ENCODE measurements around the gene CD28.

DNA sequence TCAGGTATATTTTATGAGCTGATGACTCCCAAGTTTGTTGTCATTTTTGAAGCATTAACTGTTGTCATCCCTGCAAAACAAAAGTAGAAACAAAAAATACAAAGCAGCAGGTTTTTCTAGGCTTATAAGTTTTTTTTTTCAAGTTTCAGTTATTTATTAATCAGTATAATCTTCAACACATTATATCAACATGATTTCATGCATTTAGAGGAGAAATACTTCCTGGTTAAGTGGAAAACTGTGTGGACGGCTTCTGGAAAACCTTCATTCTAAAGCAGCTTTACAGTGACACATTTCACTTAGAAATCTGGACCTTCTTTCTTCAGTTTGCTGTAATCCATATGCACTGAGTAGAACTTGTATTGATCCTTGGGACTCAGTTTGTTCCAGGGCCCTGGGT lies 34.6 kb upstream of the CD28 start:
- TF ChIP-seq, protein P1, sequence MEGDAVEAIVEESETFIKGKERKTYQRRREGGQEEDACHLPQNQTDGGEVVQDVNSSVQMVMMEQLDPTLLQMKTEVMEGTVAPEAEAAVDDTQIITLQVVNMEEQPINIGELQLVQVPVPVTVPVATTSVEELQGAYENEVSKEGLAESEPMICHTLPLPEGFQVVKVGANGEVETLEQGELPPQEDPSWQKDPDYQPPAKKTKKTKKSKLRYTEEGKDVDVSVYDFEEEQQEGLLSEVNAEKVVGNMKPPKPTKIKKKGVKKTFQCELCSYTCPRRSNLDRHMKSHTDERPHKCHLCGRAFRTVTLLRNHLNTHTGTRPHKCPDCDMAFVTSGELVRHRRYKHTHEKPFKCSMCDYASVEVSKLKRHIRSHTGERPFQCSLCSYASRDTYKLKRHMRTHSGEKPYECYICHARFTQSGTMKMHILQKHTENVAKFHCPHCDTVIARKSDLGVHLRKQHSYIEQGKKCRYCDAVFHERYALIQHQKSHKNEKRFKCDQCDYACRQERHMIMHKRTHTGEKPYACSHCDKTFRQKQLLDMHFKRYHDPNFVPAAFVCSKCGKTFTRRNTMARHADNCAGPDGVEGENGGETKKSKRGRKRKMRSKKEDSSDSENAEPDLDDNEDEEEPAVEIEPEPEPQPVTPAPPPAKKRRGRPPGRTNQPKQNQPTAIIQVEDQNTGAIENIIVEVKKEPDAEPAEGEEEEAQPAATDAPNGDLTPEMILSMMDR (IDR thresholded peaks at IDR 0.05) = no peak
- TF ChIP-seq POLR2A (IDR thresholded peaks at IDR 0.05) = no peak
- TF ChIP-seq EP300 (IDR thresholded peaks at IDR 0.05) = no peak

All from suprapubic skin (tissue), 3 donors.